Neural progenitor cell (in vitro differentiated cells): ENCODE measurements around the gene PTGDS. TPM values are rescaled to one million over a fixed set of nuclear protein-coding genes. Genes with fewer than 3 reads are reported as not detected.

Experiments
- DNase-seq: peaks from one replicate; pipeline ENCODE4 v3.0.0-alpha.2; 2016; ENCODE audit warnings: low spot score
- H2AFZ ChIP-seq: fragments of 200-600 bp; sonication (generic); replicated peaks from 2 replicates; pipeline ENCODE4 v1.6.1; 2016; ENCODE audit warnings: antibody characterized with exemption
- H3F3A ChIP-seq: fragments of 200-600 bp; sonication (generic); 2 replicates; pipeline ENCODE4 v1.6.1; 2016; ENCODE audit warnings: antibody characterized with exemption, low read depth
- H3K27ac ChIP-seq: fragments of 200-600 bp; sonication (generic); 2 replicates; pipeline ENCODE4 v1.5.1; 2016; ENCODE audit warnings: mild to moderate bottlenecking
- H3K27me3 ChIP-seq: fragments of 200-600 bp; sonication (generic); 2 replicates; pipeline ENCODE4 v1.6.1; 2016; ENCODE audit warnings: mild to moderate bottlenecking, moderate library complexity
- H3K36me3 ChIP-seq: fragments of 200-600 bp; sonication (generic); 2 replicates; pipeline ENCODE4 v1.5.1; 2016
- H3K4me1 ChIP-seq: fragments of 200-600 bp; sonication (generic); 2 replicates; pipeline ENCODE4 v1.6.1; 2016; ENCODE audit warnings: mixed run types
- H3K4me2 ChIP-seq: fragments of 200-600 bp; sonication (generic); 2 replicates; pipeline ENCODE4 v1.6.1; 2016
- H3K4me3 ChIP-seq: fragments of 200-600 bp; sonication (generic); 2 replicates; pipeline ENCODE4 v1.5.1; 2016
- H3K79me2 ChIP-seq: fragments of 200-600 bp; sonication (generic); 2 replicates; pipeline ENCODE4 v1.6.1; 2016; ENCODE audit warnings: low read depth
- H3K9ac ChIP-seq: fragments of 200-600 bp; sonication (generic); 2 replicates; pipeline ENCODE4 v1.6.1; 2016
- H3K9me3 ChIP-seq: fragments of 200-600 bp; sonication (generic); 2 replicates; pipeline ENCODE4 v1.5.1; 2016; ENCODE audit warnings: low read depth
- H4K20me1 ChIP-seq: fragments of 200-600 bp; sonication (generic); 2 replicates; pipeline ENCODE4 v1.6.1; 2016; ENCODE audit warnings: low read depth
- H3K27ac Mint-ChIP-seq: 3 replicates; pipeline ENCODE4 v1.8.0; 2021; ENCODE audit warnings: mixed read lengths
- H3K27me3 Mint-ChIP-seq: 2 replicates; pipeline ENCODE4 v1.8.0; 2022; ENCODE audit warnings: low read depth, mild to moderate bottlenecking, inconsistent platforms, moderate library complexity, mixed read lengths; ENCODE audit not compliant: insufficient read depth
- H3K36me3 Mint-ChIP-seq: 3 replicates; pipeline ENCODE4 v1.8.0; 2021; ENCODE audit warnings: mixed read lengths
- H3K4me1 Mint-ChIP-seq: 3 replicates; pipeline ENCODE4 v1.8.0; 2021; ENCODE audit warnings: mixed read lengths
- H3K4me3 Mint-ChIP-seq: 3 replicates; pipeline ENCODE4 v1.8.0; 2021; ENCODE audit warnings: mild to moderate bottlenecking, moderate library complexity, mixed read lengths
- H3K9me3 Mint-ChIP-seq: 3 replicates; pipeline ENCODE4 v1.8.0; 2020; ENCODE audit warnings: mixed read lengths
- CTCF ChIP-seq: fragments of 200-600 bp; sonication (generic); IDR thresholded peaks from 2 replicates; pipeline ENCODE4 v1.5.1; 2017; ENCODE audit warnings: antibody characterized with exemption, mild to moderate bottlenecking
- EZH2 ChIP-seq: fragments of 200-600 bp; sonication (generic); IDR thresholded peaks from 2 replicates; pipeline ENCODE4 v1.6.1; 2017; ENCODE audit warnings: antibody characterized with exemption, mild to moderate bottlenecking, moderate library complexity
- EZH2phosphoT487 ChIP-seq: fragments of 200-600 bp; sonication (generic); IDR thresholded peaks from 2 replicates; pipeline ENCODE4 v1.6.1; 2017; ENCODE audit warnings: antibody characterized with exemption
- total RNA-seq: library from RNA; depleted of rRNA; stranded (reverse); fragments of >200 nt; gene quantifications from 2 replicates; pipeline ENCODE4 v1.2.3, GENCODE V29; 2015; ENCODE audit warnings: low replicate concordance

Gene PTGDS
- total RNA-seq, 1 donor from 2014 or later, result not detected

DNA sequence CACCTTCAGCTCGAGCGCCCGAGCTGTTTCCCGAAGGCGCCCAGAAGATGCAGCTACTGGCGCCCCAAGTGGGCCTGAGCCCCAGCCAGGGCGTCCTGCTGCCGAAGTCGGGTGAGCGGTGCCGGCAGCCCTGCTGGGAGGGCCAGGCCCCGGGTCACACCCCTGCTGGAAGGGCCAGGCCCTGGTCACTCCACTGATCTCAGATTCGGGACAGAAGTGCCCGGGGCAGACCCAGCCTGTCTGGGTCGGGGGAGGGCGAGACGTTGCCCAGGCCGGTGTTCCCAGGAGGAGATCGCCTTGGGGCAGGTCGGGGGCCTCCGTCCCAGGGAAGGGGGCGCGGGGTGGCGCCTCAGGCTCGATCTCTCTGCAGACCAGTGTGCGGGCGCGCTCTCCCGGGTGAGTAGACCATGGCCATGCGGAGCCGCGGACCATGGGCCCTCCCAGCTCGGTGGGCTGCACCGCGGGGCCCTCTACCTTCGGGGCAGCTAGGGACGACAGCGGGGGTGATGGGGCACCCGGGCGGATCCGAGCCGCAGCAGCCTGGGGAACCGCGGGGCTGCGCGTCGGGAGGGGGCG is 7.8 kb downstream of the PTGDS start:
- no peak overlapping the region for H2AFZ ChIP-seq
- H3K4me3 Mint-ChIP-seq, result no peak overlapping the region
- TF ChIP-seq EZH2phosphoT487 (no peak), EZH2 (peak; percentile 39)

DNA sequence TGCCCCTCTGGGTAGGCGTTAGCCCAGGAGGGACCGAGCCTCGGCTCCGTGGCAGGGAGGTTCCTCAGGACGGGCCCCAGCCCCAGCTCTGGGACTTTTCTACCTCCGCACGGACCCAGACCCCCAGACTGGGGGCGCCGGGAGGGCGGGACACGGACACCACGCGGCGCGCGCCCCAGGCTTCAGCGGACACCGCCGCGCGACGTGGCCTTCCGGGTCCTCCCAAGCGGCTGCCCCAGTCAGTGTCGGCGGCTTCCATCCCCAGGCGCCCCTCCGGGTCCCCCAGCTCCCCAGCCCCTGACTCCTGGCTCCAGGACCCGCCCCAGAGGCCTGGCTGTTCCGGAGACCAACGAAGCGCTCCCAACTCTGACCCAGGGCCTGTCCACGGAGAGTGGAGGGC is 8.5 kb downstream of the PTGDS start:
- H3K36me3 ChIP-seq, result no peaks in the 10 kb centered on the region
- no peak overlapping the region for H3K9ac ChIP-seq
- Mint-ChIP-seq H3K27ac (no peak overlapping the region), H3K27me3 (peaks cover 8% of the 10 kb centered on the region), H3K9me3 (peaks cover 3% of the 10 kb centered on the region), H3K36me3 (no peaks in the 10 kb centered on the region), H3K4me3 (no peak overlapping the region), H3K4me1 (peaks cover 15% of the 10 kb centered on the region)
- H3K79me2 ChIP-seq, result no peaks in the 10 kb centered on the region
- no peaks in the 10 kb centered on the region for H3K9me3 ChIP-seq
- peak overlapping the region; percentile 67 for H3K4me2 ChIP-seq
- peak overlapping the region; percentile 25 for H3K4me3 ChIP-seq
- no peaks in the 10 kb centered on the region for H4K20me1 ChIP-seq
- DNase-seq, result no peak
- H3K27ac ChIP-seq, result no peak overlapping the region
- peaks cover 29% of the 10 kb centered on the region for H3K27me3 ChIP-seq
- no peak for TF ChIP-seq EZH2phosphoT487
- TF ChIP-seq EZH2, result no peak
- TF ChIP-seq CTCF, result no peak
- H2AFZ ChIP-seq, result no peak overlapping the region
- peaks cover 14% of the 10 kb centered on the region for H3F3A ChIP-seq
- peaks cover 13% of the 10 kb centered on the region for H3K4me1 ChIP-seq

More for the DNA sequence above, 7.8 kb downstream of the PTGDS start:
- Mint-ChIP-seq H3K9me3 (no peaks in the 10 kb centered on the region), H3K36me3 (no peaks in the 10 kb centered on the region), H3K27ac (no peak overlapping the region), H3K4me1 (peaks cover 17% of the 10 kb centered on the region), H3K27me3 (peaks cover 4% of the 10 kb centered on the region)
- no peaks in the 10 kb centered on the region for H3K36me3 ChIP-seq
- H3K4me3 ChIP-seq, result peak overlapping the region; percentile 25
- no peaks in the 10 kb centered on the region for H3K79me2 ChIP-seq
- peaks cover 13% of the 10 kb centered on the region for H3K4me1 ChIP-seq
- DNase-seq, result no peak
- H3K9ac ChIP-seq, result no peak overlapping the region
- H3K27ac ChIP-seq, result no peak overlapping the region
- H3K4me2 ChIP-seq, result peak overlapping the region; percentile 67
- no peaks in the 10 kb centered on the region for H3K9me3 ChIP-seq
- H3K27me3 ChIP-seq, result peaks cover 29% of the 10 kb centered on the region
- H3F3A ChIP-seq, result peaks cover 7% of the 10 kb centered on the region
- H4K20me1 ChIP-seq, result no peaks in the 10 kb centered on the region

DNA sequence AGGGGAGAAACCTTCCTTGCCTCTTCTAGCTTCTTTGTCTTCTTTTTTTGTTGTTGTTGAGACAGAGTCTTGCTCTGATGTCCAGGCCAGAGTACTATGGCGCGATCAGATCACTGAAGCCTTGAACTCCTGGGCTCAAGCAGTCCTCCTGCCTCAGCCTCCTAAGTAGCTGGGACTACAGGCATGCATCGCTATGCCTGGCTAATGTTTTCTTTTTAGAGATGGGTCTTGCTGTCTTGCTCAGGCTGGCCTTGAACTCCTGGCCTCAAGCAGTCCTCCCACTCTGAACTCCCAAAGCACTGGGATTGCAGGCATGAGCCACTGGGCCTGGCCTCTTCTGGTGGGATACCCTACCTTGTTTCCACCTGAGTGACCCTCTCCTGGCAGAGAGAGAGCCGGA is 11.6 kb downstream of the PTGDS start:
- Mint-ChIP-seq H3K4me1 (peaks cover 13% of the 10 kb centered on the region), H3K4me3 (no peak overlapping the region), H3K9me3 (peaks cover 3% of the 10 kb centered on the region), H3K27me3 (peaks cover 11% of the 10 kb centered on the region), H3K27ac (no peak overlapping the region), H3K36me3 (no peaks in the 10 kb centered on the region)
- Histone ChIP-seq H3K79me2 (peaks cover 10% of the 10 kb centered on the region), H3K9me3 (no peaks in the 10 kb centered on the region), H3K36me3 (no peaks in the 10 kb centered on the region), H3K27me3 (peaks cover 38% of the 10 kb centered on the region), H3K27ac (no peak overlapping the region), H2AFZ (no peak overlapping the region), H3K4me1 (peaks cover 13% of the 10 kb centered on the region), H4K20me1 (peaks cover 8% of the 10 kb centered on the region), H3K9ac (no peak overlapping the region), H3F3A (peaks cover 20% of the 10 kb centered on the region), H3K4me2 (no peak overlapping the region), H3K4me3 (no peak overlapping the region)
- no peak for DNase-seq
- TF ChIP-seq CTCF (no peak), EZH2phosphoT487 (no peak), EZH2 (no peak)

DNA sequence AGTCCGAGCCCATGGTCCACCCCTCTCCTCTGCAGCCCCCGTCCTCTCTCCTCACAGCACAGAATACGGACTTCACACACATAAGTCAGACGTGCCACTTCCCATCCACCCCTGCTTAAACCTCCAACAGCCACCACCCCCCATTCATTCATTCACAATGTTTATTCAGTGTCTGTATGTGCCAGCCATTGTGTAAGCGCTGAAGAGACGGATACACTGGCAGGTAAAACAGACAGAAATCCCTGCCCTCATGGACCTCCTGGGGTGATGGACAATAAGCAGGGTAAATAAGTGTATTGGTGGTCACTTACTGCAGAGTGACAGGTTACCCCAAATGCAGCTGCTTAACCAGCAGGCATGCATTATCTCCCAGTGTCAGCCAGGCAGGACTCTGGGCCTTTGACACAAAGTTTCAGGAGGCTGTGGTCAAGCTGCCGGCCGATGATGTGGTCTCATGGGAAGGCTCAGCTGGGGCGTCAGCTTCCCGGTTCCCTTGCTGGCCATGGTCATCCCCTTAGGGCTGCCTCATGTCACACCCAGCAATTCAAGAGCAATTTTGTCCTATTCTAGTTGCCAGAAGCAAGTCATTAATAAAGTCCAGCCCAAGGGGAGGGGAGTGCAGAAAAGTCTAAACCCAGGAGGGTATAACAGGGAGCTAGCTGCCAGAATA is 13.1 kb downstream of the PTGDS start:
- Histone ChIP-seq H3K4me2 (no peak overlapping the region), H3K27me3 (peaks cover 23% of the 10 kb centered on the region), H4K20me1 (peaks cover 8% of the 10 kb centered on the region), H3K4me1 (peaks cover 8% of the 10 kb centered on the region), H3K79me2 (peaks cover 10% of the 10 kb centered on the region), H3K4me3 (no peak overlapping the region), H3F3A (peaks cover 20% of the 10 kb centered on the region), H3K9ac (no peak overlapping the region), H3K27ac (no peak overlapping the region), H2AFZ (no peak overlapping the region), H3K9me3 (no peaks in the 10 kb centered on the region), H3K36me3 (no peaks in the 10 kb centered on the region)
- Mint-ChIP-seq H3K36me3 (no peaks in the 10 kb centered on the region), H3K4me3 (peak overlapping the region; percentile 80), H3K27ac (no peak overlapping the region), H3K9me3 (peaks cover 3% of the 10 kb centered on the region), H3K27me3 (peaks cover 11% of the 10 kb centered on the region), H3K4me1 (peaks cover 11% of the 10 kb centered on the region)
- DNase-seq, result no peak
- TF ChIP-seq EZH2phosphoT487, result no peak
- no peak for TF ChIP-seq EZH2
- TF ChIP-seq CTCF, result no peak
